ENCODE data around the gene ZNF436. TPM values are rescaled to one million over a fixed set of nuclear protein-coding genes. Genes with fewer than 3 reads are reported as not detected.

The ZNF436 gene
- total and polyA plus RNA-seq, 2 experiments from 2014 or later: 25.3 to 52.1 TPM

DNA sequence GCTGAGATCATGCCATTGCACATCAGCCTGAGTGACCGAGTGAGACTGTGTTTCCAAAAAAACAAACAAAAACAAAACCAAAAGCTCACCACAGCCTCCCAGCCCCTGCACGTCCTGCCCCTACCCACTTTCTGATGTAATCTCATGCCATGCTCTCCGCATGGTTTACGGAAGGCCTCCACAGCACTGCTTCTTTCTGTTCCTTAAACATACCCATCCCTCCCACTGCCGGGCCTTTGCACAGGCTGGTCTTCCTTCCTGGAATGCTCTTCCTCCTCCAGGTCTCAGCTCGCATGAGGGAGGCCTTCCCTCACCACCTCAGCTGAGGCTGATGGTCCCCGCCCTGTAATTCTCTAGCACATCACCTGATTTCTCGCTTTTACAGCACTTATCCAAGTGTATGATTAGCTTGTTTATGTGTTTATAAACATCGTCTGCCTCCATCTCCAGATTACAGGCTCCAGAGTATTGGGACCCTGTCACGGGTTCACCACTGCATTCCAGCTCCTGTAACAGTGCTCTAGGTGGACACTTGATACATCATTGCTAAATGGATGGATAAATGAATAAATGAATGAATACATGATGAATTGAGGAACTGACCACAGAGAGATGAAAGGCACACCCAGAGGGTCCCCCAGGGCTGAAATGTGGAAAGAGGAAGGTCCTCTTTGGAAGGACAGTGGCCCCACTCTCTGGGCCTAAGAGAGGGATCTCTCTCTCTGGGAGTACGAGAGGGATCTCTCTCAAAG lies 32.8 kb upstream of the ZNF436 start:
- Histone ChIP-seq H3K4me1 (ENCODE audit: low read depth) (peaks cover 12% of the 10 kb centered on the region), H3K4me3 (no peak overlapping the region), H3K36me3 (peaks cover 9% of the 10 kb centered on the region), H3K9me3 (ENCODE audit: low read depth) (no peaks in the 10 kb centered on the region), H3K27ac (peak overlapping the region; percentile 77), H3K27me3 (no peaks in the 10 kb centered on the region)
- DNase-seq (ENCODE audit: low read depth in 1 of 2, low spot score in 1 of 2): no peak
- TF ChIP-seq CTCF (IDR thresholded peaks at IDR 0.05; ENCODE audit: low read depth, low read length): no peak

- H3K27me3 ChIP-seq: no peaks in the 10 kb centered on the region
- H3K9me3 ChIP-seq (ENCODE audit: low read depth): no peaks in the 10 kb centered on the region
- peaks cover 2% of the 10 kb centered on the region for H3K36me3 ChIP-seq
- peaks cover 12% of the 10 kb centered on the region for H3K4me1 ChIP-seq (ENCODE audit: low read depth)
- no peak overlapping the region for H3K4me3 ChIP-seq
- no peak for TF ChIP-seq CTCF (IDR thresholded peaks at IDR 0.05; ENCODE audit: low read depth, low read length)
- DNase-seq (ENCODE audit: low read depth in 1 of 2, low spot score in 1 of 2): no peak
- no peak overlapping the region for H3K27ac ChIP-seq
Observed at GRCh38 chr1:23401313-23401712, 31.7 kb upstream of the ZNF436 start.

GRCh38 chr1:23400324-23401114 lies 30.9 kb upstream of the ZNF436 start:
- no peaks in the 10 kb centered on the region for H3K27me3 ChIP-seq
- peaks cover 19% of the 10 kb centered on the region for H3K4me1 ChIP-seq (ENCODE audit: low read depth)
- no peaks in the 10 kb centered on the region for H3K9me3 ChIP-seq (ENCODE audit: low read depth)
- TF ChIP-seq CTCF (IDR thresholded peaks at IDR 0.05; ENCODE audit: low read depth, low read length): no peak
- H3K27ac ChIP-seq: no peak overlapping the region
- peaks cover 2% of the 10 kb centered on the region for H3K36me3 ChIP-seq
- H3K4me3 ChIP-seq: no peak overlapping the region
- DNase-seq (ENCODE audit: low read depth in 1 of 2, low spot score in 1 of 2): peak in 1 of 2 donors; percentile 87

- Histone ChIP-seq H3K4me3 (no peak overlapping the region), H3K9me3 (ENCODE audit: low read depth) (no peaks in the 10 kb centered on the region), H3K4me1 (ENCODE audit: low read depth) (peaks cover 28% of the 10 kb centered on the region), H3K27me3 (no peaks in the 10 kb centered on the region), H3K36me3 (peaks cover 2% of the 10 kb centered on the region), H3K27ac (no peak overlapping the region)
- no peak for DNase-seq (ENCODE audit: low read depth in 1 of 2, low spot score in 1 of 2)
- no peak for TF ChIP-seq CTCF (IDR thresholded peaks at IDR 0.05; ENCODE audit: low read depth, low read length)
Observed at GRCh38 chr1:23399229-23399628, 29.6 kb upstream of the ZNF436 start.

- peaks cover 29% of the 10 kb centered on the region for H3K4me1 ChIP-seq (ENCODE audit: low read depth)
- peak overlapping the region; percentile 27 for H3K27ac ChIP-seq
- no peaks in the 10 kb centered on the region for H3K9me3 ChIP-seq (ENCODE audit: low read depth)
- DNase-seq (ENCODE audit: low read depth in 1 of 2, low spot score in 1 of 2): no peak
- TF ChIP-seq CTCF (IDR thresholded peaks at IDR 0.05; ENCODE audit: low read depth, low read length): no peak
- peaks cover 4% of the 10 kb centered on the region for H3K36me3 ChIP-seq
- H3K4me3 ChIP-seq: no peak overlapping the region
- no peaks in the 10 kb centered on the region for H3K27me3 ChIP-seq
Observed at GRCh38 chr1:23397908-23398307, 28.3 kb upstream of the ZNF436 start.
